Astrocyte of the hippocampus (primary cell): ENCODE measurements around the gene NMNAT2.
"Not testable (repeated sequence)": the region's sequence is repeated elsewhere in the genome, so short reads cannot be mapped to it uniquely, and the experiment has no call there.

ENCODE experiments used
- DNase-seq: peaks from one replicate; pipeline ENCODE4 v3.0.0; 2011; ENCODE audit warnings: low read depth, low spot score

The NMNAT2 gene

DNA sequence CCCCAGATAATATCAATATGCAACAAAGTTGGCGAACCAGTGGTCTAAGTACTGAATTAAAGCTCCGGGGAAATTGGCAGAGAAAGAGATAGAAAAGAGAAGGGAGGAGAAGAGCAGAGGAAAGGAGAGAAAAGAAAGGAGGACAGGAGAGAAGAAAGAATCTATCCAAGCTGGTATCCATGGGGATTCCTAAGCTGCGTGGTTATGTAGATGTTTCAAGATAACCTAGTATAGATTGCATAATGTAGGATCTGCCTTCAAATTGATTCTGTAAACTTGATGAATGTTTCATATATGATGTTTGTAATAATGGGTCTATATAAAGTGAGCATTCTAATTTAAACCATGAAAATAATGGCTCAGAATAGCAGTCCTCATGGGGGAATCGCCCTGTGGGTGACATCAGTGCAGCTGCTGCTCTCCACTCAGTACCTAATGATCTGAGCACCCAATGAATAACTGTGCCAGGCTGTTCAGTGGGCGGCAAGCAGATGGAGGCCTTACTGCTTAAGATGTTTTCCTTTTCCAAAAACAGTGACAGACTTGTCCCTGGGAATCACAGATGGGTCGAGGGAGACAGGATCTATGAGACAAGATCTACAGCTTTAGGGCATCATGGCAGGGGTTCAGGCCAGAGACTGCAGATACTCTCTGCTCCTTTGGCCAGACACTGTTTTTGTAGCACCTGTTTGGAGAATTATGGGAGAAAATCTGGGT is 154.1 kb downstream of the NMNAT2 start:
- no peak for DNase-seq

DNA sequence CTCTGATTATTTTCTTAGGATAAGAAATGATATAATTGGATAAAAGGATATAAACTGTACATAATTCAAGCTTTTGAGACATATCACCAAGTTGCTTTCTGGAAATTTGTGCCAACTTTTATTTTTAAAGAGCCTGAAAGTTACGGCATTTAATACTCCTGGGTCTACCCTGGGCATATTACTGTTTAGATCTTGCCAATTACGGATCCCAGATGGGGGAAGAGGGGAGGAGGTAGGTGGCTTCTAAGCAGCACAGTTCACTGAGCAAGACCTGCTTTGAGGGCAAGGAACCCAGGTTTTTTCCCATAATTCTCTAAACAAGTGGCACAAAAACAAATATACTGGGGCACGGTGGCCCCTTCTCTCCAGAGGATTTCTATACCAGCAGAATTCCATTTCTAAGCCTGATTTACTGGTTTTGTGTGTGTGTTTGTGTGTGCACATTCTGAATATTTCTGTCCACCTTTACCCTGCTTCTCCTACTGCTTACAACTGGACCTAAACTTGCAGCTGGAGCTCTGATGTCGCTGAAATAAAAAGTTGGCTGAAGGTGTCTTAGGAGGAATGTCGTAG is 155.5 kb downstream of the NMNAT2 start:
- DNase-seq = no peak

DNA sequence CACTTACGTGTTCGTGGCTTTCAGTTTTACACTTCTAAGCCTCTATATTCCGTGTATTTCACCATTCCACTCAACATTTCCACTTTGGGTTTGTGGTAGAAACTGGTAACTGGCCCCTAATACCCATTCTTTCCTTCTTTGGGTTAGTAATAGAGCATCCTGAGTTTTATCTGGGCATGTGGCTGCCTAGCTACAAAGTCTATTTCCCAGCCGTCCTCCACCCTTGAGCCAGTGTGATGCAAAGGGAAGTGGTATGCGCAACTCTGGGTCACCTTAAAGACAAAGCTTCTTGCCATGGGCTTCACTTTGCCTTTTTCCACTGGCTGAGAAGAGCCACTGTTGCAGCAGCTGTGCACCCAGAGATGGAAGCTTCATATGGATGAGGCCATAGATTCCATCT is 158.3 kb downstream of the NMNAT2 start:
- DNase-seq = no peak

DNA sequence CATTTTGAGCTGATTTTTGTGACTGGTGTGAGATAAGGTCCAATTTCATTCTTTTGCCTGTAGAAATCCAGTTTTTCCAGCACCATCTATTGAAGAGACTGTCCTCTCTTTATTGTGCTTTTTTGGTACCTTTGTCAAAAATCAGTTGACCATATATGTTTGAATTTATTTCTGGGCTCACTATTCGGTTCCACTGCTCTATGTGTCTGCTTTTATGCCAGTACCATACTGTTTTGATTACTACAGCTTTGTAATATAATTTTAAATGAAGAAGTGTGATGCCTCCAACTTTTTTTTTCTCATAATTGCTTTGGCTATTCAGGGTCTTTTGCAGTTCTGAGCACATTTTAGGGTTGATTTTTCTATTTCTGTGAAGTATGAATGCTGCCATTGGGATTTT is 163.1 kb downstream of the NMNAT2 start:
- DNase-seq = no peak

DNA sequence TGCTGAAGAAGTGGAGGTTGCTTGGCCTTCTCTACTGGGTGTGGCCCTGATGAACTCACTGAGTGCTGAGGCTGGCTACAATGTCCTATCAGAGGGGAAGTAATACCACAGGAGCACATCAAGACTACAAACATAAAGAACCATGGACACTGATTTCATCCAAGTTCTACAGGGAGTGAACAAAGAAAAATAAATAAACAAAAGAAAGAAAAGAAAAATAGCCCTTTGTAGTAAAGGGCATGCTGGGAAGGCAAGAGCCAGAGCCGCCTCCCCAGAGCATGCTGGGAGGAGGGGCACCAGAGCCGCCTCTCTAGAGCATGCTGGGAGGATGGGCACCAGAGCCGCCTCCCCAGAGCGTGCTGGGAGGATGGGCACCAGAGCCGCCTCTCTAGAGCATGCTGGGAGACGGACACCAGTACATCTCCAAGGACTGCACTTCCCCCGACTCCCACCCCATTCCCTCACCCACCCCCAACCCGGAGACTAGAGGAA is 166.2 kb downstream of the NMNAT2 start:
- no peak for DNase-seq

DNA sequence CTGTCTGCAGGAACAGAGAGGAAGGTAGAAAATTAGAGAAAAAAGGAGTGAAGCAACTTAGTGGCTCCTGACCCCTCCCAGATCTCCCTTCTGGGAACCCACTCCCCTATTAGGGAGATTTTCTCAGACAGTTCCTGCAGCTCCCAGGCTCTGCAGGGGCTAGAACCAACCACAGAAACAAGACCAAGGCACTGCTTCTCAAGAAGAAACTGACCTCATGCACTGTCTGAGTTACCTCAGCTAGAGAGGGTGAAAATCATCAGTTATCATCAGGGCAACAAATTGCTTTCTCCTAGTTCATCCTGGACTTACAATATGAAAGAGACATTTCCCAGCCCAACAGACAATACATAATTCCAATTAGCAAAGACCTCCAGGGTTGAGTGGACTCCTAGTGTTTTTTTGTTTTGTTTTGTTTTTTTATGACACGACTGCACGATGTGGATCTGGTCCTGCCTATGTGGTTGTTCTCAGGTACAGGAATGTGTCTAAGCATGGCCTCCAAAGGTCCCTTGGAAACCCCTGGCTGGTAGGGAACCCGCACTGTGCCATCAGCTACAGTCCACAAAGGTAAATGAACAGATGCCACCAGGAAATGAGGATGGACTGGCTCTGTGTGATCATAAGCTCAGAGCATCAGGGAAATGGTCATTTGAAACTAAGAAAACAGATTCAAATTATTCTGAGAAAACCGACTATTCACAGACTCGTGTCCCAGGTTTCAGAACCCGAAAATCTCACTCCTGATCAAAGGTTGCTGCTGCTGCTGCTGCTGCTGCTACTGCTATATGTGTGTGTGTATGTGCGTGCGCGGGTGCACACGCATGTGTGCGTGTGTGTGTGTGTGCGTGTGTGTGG is 166.8 kb downstream of the NMNAT2 start:
- DNase-seq = no peak

DNA sequence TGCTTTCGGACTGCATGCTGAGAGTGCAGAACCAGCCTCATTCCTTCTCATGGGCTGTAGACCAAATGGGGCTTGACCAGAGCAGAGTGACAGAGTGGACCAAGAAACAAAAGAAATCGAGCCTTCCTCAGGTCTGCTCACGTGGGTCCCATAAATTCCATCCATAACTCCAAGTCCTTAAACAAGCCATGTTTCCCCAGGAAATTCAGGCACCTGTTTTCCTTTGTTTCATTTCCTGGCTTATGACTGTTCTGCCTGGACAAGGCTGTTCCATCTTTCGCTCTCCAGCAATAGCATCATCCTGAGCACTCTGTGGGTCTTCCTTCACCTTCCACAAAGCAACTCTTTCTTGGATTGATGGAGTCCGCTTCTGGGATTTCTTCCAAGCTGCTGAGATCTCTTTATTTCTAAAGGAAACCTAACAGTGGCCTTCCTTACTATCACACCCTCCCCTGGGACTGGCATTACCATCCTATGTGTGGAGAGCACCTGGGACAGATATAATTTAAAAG is 168.2 kb downstream of the NMNAT2 start:
- DNase-seq = no peak

DNA sequence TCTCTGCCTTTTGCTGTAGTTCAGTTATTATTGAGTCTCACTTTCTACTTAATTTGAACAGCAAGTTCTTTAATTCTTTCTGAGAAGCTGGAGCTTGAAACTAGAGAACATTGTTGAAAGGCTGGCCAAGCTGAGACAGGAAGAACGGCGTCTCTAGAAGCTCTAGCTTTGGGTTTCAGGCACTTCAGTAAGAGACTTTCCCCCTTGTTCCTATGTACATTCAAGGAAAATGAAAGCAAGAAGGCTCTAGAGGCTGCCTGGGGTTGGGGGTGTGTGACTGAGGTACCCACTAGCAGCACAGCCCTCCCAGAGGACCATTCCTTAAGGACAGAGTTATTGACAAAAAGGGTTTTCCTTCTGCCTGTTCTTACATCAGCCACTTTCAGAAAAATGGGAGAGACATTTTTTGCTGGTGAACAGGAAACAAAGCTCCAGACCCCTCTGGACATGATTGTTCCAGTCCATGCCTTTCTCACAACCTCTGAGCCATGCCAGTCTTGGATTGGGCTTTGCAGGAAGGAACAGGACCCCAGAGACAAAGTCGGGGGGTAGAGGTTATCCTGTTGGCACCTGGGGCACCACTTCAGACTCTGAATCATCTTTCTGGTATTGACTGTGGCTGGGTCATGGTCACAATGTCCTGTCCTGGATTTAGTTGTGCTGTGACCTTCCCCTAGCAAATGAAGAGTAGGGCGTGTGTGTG is 169.0 kb downstream of the NMNAT2 start:
- no peak for DNase-seq

DNA sequence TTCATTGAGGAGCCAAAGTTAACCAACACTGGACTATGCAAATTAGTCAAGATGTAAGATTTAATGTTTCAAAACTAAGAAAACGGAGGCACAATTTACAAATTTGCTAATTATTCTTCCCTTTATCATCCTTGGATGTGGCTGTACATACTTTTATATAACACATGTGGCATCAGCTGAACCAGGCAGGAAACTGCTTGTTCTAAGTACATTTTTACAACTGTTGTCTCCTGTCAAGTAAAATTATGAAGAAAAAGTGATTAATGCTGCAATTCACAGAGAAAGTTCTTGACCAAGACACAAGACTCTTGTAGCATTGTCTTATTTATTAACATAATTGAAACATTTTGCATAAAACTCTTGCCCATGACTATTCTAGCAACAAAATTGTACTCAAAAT is 170.2 kb downstream of the NMNAT2 start:
- no peak for DNase-seq

DNA sequence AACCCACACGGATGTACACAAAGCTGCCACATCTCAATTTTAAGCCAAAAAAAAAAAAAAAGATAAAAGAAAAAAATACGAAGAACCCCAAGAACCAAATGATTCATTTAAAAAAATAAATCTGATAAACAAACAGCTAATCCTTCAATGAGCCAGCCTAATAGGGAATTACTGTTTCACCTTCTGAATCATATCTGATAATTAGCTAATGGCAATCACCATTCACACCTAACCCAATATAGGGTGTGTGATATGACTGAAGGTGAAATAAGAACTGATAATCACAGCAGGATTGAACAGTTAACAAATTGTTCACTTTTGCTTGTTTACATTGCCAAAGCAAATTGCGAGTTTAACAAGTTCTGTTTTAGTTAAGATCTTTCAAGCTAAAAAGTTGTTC is 170.7 kb downstream of the NMNAT2 start:
- DNase-seq = no peak

DNA sequence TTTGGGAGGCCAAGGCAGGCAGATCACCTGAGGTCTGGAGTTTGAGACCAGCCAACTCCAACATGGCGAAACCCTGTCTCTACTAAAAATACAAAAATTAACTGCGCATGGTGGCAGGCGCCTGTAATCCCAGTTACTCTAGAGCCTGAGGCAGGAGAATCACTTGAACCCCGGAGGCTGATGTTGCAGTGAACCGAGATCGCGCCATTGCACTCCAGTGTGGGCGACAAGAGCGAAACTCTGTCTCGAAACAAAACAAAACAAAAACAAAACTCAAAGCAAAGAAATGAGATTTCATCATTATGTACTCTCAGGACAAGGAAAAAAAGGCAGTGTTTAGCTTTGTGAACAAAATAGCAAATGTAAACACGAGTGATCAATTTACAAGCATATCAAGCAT is 171.1 kb downstream of the NMNAT2 start:
- no peak for DNase-seq

DNA sequence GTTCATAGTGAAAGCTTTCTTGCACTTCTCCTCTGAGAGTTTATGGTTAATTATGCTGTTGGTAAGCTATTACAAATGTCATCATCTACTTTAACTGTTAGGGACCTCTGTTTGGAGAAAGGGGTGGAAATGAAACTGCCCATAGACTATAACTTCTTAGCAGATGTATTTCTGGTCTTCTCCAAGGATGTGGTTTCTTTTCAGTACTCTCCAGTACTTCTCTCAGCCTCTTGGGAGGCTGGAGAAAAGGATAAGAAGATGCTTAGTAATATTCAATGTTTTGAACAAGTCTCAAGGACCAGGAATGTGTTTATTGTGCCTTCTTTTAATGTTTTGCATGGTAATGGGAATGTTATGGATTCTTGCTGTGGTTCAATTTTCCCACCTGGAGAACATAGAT is 171.7 kb downstream of the NMNAT2 start:
- DNase-seq = no peak

DNA sequence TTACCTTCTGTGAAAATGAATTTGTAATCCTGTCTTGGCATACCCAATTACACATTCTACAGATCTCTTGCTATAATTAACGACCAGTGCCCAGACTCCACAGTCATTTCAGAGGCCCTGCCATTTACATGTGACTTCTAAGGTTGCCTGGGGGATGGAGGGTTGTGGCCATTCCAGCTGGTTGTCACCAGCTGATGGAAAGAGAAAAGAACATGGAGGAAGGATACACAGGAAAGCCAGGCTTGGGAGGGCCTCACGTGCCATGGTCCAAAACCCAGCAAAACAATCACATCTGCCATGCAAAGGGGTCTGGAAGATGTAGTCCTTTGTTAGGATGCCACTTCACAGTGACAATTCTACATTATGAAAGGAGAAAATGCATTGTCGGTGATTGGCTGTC is 172.8 kb downstream of the NMNAT2 start:
- DNase-seq = no peak

DNA sequence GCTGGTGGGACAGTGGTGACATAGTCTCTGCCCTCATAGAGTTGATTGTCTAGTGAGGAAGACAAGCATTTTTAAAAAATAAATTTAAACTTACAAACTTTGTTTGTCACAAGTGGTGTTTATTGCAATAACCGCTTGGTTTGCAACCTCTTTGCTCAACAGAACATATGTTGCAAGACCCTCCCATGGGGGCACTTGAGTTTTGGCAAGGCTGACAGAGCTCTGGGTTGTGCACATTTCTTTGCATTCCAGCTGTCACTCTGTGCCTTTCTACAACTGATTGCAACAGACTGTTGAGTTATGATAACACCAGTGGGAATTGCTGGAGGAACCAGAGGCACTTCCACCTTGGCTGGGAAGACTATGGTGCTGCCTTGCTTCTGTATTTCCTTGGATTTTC is 173.7 kb downstream of the NMNAT2 start:
- DNase-seq = no peak

DNA sequence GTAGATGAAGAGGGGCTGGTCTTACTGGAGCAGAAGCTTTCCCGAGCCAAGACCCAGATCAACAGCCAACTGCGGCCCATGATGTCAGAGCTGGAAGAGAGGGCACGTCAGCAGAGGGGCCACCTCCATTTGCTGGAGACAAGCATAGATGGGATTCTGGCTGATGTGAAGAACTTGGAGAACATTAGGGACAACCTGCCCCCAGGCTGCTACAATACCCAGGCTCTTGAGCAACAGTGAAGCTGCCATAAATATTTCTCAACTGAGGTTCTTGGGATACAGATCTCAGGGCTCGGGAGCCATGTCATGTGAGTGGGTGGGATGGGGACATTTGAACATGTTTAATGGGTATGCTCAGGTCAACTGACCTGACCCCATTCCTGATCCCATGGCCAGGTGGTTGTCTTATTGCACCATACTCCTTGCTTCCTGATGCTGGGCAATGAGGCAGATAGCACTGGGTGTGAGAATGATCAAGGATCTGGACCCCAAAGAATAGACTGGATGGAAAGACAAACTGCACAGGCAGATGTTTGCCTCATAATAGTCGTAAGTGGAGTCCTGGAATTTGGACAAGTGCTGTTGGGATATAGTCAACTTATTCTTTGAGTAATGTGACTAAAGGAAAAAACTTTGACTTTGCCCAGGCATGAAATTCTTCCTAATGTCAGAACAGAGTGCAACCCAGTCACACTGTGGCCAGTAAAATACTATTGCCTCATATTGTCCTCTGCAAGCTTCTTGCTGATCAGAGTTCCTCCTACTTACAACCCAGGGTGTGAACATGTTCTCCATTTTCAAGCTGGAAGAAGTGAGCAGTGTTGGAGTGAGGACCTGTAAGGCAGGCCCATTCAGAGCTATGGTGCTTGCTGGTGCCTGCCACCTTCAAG is 174.8 kb downstream of the NMNAT2 start:
- no peak for DNase-seq

DNA sequence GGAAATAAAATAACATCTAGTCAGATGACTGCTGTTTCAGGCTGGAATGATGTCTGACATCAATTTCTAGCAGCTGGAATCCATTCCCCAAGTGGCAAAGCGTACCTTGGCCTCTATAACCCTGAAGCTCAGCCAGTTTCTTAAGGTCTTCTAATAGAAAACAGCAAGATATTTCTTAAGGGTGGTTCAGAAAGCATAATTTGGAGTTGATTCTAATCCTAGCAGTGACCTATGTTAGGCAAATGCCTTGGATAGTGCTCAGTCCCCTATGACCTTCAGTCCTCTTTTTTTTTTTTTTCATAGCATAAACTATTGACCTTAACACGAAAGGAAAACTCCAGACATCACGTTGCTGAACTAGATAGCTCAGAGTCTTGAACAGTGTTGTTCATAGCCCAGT is 175.6 kb downstream of the NMNAT2 start:
- DNase-seq = no peak

DNA sequence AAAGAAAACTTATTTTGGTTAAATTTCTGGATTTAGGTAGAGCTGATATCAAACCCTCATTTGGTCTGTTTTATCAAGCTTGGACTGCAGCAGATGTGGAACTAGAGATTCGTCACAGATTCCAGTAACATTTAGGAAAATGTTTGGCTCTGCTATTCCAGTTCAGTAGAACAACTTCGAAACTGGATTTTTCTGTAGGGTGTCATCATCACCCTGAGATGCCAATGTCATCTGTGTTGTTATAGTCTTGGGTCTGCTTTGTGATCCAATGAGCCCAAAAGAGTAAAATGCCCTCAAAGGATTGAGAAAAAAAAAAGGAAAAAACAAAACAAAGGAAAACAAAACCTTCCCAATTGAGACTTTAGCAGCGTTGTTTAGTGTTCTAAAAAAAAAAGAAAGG is 176.7 kb downstream of the NMNAT2 start:
- no peak for DNase-seq

DNA sequence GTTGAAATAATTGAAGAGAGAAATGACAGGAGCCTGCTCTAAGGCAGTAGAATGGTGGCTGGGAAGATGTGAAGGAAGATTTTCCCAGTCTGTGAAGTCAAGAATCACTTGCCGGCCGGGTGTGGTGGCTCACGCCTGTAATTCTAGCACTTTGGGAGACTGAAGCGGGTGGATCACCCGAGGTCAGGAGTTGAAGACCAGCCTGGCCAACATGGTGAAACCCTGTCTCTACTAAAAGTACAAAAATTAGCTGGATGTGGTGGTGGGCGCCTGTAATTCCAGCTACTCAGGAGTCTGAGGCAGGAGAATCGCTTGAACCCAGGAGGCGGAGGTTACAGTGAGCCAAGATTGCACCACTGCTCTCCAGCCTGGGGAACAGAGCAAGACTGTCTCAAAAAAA is 177.3 kb downstream of the NMNAT2 start:
- DNase-seq = not testable (repeated sequence)

DNA sequence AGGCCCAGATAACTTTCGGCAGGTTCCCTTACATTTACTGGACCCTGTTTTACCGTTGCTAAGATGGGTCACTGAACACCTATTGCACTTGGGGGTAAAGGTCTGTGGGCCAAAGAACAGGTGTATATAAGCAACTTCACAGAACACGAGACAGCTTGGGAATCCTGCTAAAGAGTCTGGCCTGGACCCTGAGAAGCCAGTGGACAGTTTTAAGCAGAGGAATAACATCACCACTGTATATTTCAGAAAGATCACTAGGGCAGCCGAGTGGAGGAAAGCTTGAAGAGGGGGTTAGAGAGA is 177.7 kb downstream of the NMNAT2 start:
- DNase-seq = no peak

DNA sequence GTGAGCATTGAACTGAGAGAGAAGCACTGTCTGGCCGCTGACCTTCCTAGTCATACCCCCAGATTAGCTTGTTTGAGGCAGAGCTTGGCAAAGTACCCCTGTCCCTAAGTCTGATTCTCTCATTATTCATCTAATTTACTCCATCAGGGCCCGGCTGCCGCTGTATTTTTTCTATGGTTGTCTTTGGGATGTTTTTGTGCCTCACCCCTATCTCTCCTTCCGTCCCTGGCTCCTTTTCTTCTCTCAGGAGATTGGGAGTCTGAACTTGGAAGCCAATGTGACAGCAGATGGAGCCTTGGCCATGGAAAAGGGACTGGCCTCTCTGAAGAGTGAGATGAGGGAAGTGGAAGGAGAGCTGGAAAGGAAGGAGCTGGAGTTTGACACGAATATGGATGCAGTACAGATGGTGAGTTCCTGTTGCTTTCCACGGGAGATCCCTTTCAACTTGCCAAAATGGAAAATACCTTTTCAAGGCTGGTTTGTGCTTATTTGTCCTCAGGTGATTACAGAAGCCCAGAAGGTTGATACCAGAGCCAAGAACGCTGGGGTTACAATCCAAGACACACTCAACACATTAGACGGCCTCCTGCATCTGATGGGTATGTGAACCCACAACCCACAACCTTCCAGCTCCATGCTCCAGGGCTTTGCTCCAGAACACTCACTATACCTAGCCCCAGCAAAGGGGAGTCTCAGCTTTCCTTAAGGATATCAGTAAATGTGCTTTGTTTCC is 178.2 kb downstream of the NMNAT2 start:
- DNase-seq = no peak
